ENCODE data around the gene HASPIN. TPM values are rescaled to one million over a fixed set of nuclear protein-coding genes. Genes with fewer than 3 reads are reported as not detected.
A peak's percentile ranks its signal among the peaks of the same experiment; 100 is the strongest.

HASPIN gene
- total and polyA plus RNA-seq, 2 of the 13 experiments (the other 11 are each of a cell fraction or from before 2014, with no cell fraction given): 2.7 to 8.1 TPM

GRCh38 chr17:3688027-3688553 is 35.6 kb upstream of the HASPIN start (continued):
- TF ChIP-seq SNAPC4 (CRISPR knock-in tag; IDR thresholded peaks at IDR 0.05) (no peak), HHEX (CRISPR knock-in tag; IDR thresholded peaks at IDR 0.05) (no peak), ZFP62 (CRISPR knock-in tag; IDR thresholded peaks at IDR 0.05) (no peak)

- BruUV-seq (replicated peaks): no TSS peak
- intact Hi-C loops (cut with micrococcal nuclease; ENCODE audit: unreplicated experiment) (no loop called here), in situ Hi-C loops (cut with HindIII; ENCODE audit: extremely low pct_ligation_motif_present, low pct_unique_long_range_greater_than_20kb) (no loop called here)
- Histone ChIP-seq H3K27ac (ENCODE audit: extremely low read length, insufficient read depth, low read length) (no peak overlapping the region), H2AFZ (ENCODE audit: low read length) (no peak overlapping the region), H3K4me3 (replicated peaks in 1 of 3; ENCODE audit: insufficient read depth in 1 of 3, low read depth in 2 of 3, low read length in 3 of 3) (no peak overlapping the region), H3K4me1 (ENCODE audit: insufficient read depth, low read length) (no peaks in the 10 kb centered on the region), H3K4me2 (ENCODE audit: low read depth, low read length) (no peak overlapping the region), H3K9ac (ENCODE audit: insufficient read depth, low read depth, low read length) (no peak overlapping the region), H3K79me2 (ENCODE audit: insufficient read depth, low read length) (no peaks in the 10 kb centered on the region), H3K36me3 (replicated peaks in 1 of 2; ENCODE audit: control insufficient read depth in 1 of 2, insufficient read depth in 2 of 2, low read length in 2 of 2) (no peaks in the 10 kb centered on the region), H4K20me1 (ENCODE audit: insufficient read depth, low read length) (no peaks in the 10 kb centered on the region), H3K9me3 (ENCODE audit: low read length) (no peaks in the 10 kb centered on the region), H3K27me3 (ENCODE audit: control insufficient read depth in 1 of 2, insufficient read depth in 2 of 2, low read length in 2 of 2) (peaks cover 0 to 1% of the 10 kb centered on the region in 2 experiments; a peak in 2 of 5 replicates)
- POLR2A ChIA-PET: no interaction called here
- DNase-seq (ENCODE audit: low spot score) (no peak), FAIRE-seq (no peak), ATAC-seq (peak; percentile 14; the same call in 1 of the 3 replicates)
- 100% methylated on average over 3 of the region's 14 CpGs for whole genome bisulfite sequencing (ENCODE audit: low lambda C conversion rate)
- CTCF ChIA-PET (ENCODE audit: low intra/inter-chr PET ratio, low total read pairs): no interaction called here
- TF ChIP-seq ZNF274 (CRISPR knock-in tag; IDR thresholded peaks at IDR 0.05) (no peak), ZNF713 (CRISPR knock-in tag; IDR thresholded peaks at IDR 0.05) (no peak), ZNF841 (CRISPR knock-in tag; IDR thresholded peaks at IDR 0.05; ENCODE audit: borderline replicate concordance) (no peak), TFDP2 (CRISPR knock-in tag; IDR thresholded peaks at IDR 0.05) (no peak), GLI4 (CRISPR knock-in tag; IDR thresholded peaks at IDR 0.05; ENCODE audit: borderline replicate concordance) (no peak), NR2C2 (CRISPR knock-in tag; IDR thresholded peaks at IDR 0.05; ENCODE audit: borderline replicate concordance) (no peak), DNMT3B (CRISPR knock-in tag; conservative IDR thresholded peaks at IDR 0.05) (no peak), ZFAT (CRISPR knock-in tag; conservative IDR thresholded peaks at IDR 0.05) (no peak), TMF1 (CRISPR knock-in tag; IDR thresholded peaks at IDR 0.05; ENCODE audit: low read depth) (no peak), ZNF562 (CRISPR knock-in tag; IDR thresholded peaks at IDR 0.05; ENCODE audit: borderline replicate concordance) (no peak), ZBTB26 (CRISPR knock-in tag; IDR thresholded peaks at IDR 0.05; ENCODE audit: borderline replicate concordance) (no peak), ZMYM2 (CRISPR knock-in tag; IDR thresholded peaks at IDR 0.05) (no peak), MBNL3 (CRISPR knock-in tag; conservative IDR thresholded peaks at IDR 0.05) (no peak), XRCC5 (optimal IDR thresholded peaks at IDR 0.05; ENCODE audit: low read length) (no peak), AKAP8 (CRISPR knock-in tag; IDR thresholded peaks at IDR 0.05) (no peak)
These were observed 34.8 kb upstream of the HASPIN start for GRCh38 chr17:3688852-3689261.

Data from HepG2 (cell line).